BLaER1 (cell line): Measurements from ENCODE around the gene SH3GL2.

Source experiments
- H3K27ac ChIP-seq: shearing (Covaris generic); formaldehyde crosslinking; 2 replicates; pipeline ENCODE4 v1.8.1; 2022
- H3K27me3 ChIP-seq: shearing (Covaris generic); formaldehyde crosslinking; 2 replicates; pipeline ENCODE4 v1.8.1; 2022
- H3K36me3 ChIP-seq: shearing (Covaris generic); formaldehyde crosslinking; 2 replicates; pipeline ENCODE4 v1.8.1; 2022
- H3K4me1 ChIP-seq: shearing (Covaris generic); formaldehyde crosslinking; 2 replicates; pipeline ENCODE4 v1.8.1; 2022
- H3K4me2 ChIP-seq: shearing (Covaris generic); formaldehyde crosslinking; 2 replicates; pipeline ENCODE4 v1.8.1; 2022
- H3K4me3 ChIP-seq: shearing (Covaris generic); formaldehyde crosslinking; 2 replicates; pipeline ENCODE4 v1.8.1; 2022
- H3K9ac ChIP-seq: shearing (Covaris generic); formaldehyde crosslinking; 2 replicates; pipeline ENCODE4 v1.8.1; 2022
- H3K9me3 ChIP-seq: shearing (Covaris generic); formaldehyde crosslinking; 2 replicates; pipeline ENCODE4 v1.8.1; 2022
- H4K20me1 ChIP-seq: shearing (Covaris generic); formaldehyde crosslinking; 2 replicates; pipeline ENCODE4 v1.8.1; 2022
- Cebpa-rat ChIP-seq: shearing (Covaris generic); IDR thresholded peaks from 2 replicates; pipeline ENCODE4 v1.8.1; 2022

SH3GL2 gene

DNA sequence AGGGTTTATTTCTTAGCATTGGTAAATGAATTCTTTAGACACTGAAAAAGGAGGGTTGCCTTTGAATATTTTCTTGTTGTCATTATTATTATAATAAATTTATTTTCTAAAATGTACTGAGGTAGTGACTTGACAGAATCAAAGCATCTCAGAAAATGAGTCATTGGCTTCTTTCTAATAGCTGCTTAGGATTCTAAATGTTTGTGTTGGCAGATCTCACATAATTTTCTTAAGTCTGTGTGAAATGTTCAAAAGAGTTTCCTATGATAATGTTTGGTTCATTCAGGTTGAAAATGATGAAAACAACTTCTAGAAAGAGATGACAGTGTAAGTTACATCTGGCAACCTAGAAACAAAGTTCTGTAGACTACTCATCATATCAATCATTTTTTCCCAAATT is 69.7 kb downstream of the SH3GL2 start:
- Histone ChIP-seq H3K4me3 (no peak overlapping the region), H3K9me3 (no peaks in the 10 kb centered on the region), H3K36me3 (no peaks in the 10 kb centered on the region), H3K4me2 (no peak overlapping the region), H4K20me1 (no peaks in the 10 kb centered on the region), H3K9ac (no peak overlapping the region), H3K4me1 (no peaks in the 10 kb centered on the region), H3K27me3 (no peaks in the 10 kb centered on the region), H3K27ac (no peak overlapping the region)
- TF ChIP-seq Cebpa-rat, result no peak

DNA sequence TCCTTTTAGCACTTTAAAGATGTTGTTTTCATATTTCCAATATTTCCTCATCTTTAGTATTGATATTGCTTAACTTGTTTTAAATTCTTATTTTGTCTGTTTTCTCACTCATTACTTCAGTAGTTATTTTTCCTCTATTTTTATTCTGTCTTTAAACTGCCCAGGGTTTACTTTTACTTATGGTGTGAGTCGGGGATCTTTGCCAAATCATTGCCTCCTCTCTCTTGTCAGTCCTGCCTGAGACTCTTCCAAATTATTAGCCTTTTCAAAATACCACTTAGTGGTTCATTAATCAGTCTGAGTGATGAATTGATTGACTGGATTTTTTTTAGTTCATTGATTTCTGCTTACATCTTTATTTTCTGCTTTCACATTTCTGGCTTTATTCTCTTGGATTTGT is 72.9 kb downstream of the SH3GL2 start:
- no peak overlapping the region for H3K9ac ChIP-seq
- no peak overlapping the region for H3K4me3 ChIP-seq
- H3K4me2 ChIP-seq, result no peak overlapping the region
- TF ChIP-seq Cebpa-rat, result no peak
- no peaks in the 10 kb centered on the region for H3K4me1 ChIP-seq
- H4K20me1 ChIP-seq, result no peaks in the 10 kb centered on the region
- H3K9me3 ChIP-seq, result no peaks in the 10 kb centered on the region
- H3K36me3 ChIP-seq, result no peaks in the 10 kb centered on the region
- H3K27me3 ChIP-seq, result no peaks in the 10 kb centered on the region
- H3K27ac ChIP-seq, result no peak overlapping the region

DNA sequence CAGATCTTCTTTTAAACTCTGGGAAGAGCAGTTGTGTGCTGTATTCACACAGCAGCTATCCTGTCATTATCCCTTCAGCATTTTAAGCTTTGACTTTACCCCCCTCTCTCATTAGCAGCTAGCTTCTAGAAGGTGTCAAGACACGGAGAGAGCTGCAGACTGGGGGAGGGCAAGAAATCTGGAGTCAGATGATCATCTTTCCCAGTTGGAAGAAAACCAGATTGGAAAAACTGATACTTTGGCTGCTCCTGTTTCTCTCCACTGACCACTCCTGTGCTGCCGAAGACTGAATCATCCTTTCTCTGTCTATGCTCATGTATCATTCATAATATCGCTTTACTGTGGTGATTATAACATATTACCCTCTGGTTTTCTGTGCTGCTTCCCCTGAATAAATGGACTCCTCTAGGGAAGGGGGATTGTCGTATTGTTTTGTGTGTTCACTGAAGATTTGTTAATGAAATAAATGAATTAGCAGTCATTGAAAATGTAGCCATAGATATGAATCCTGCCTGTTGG is 75.1 kb downstream of the SH3GL2 start:
- H3K4me3 ChIP-seq, result no peak overlapping the region
- H4K20me1 ChIP-seq, result no peaks in the 10 kb centered on the region
- H3K36me3 ChIP-seq, result no peaks in the 10 kb centered on the region
- TF ChIP-seq Cebpa-rat, result no peak
- no peaks in the 10 kb centered on the region for H3K4me1 ChIP-seq
- no peaks in the 10 kb centered on the region for H3K27me3 ChIP-seq
- H3K9me3 ChIP-seq, result no peaks in the 10 kb centered on the region
- no peak overlapping the region for H3K9ac ChIP-seq
- H3K4me2 ChIP-seq, result no peak overlapping the region
- H3K27ac ChIP-seq, result no peak overlapping the region

DNA sequence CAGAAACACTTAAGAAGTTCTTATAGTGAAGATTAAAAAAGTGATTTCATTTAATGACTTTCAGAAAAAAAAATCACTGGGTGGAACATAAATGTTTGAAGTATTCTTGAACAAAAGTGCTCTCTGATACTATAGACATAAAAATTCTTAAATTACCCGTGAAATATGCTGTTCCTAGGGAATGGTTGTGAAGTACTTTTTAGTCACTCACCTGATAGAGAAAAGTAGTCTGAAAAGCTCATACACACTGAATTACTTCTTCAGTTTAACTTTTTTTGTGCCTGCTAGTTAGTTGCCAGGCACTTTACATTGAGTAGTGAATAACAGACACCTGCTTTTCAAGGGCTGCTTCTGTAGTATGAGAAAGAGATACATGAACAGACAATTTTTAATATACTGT is 78.0 kb downstream of the SH3GL2 start:
- Histone ChIP-seq H3K27ac (no peak overlapping the region), H3K4me1 (no peaks in the 10 kb centered on the region), H3K27me3 (no peaks in the 10 kb centered on the region), H3K9me3 (no peaks in the 10 kb centered on the region), H3K36me3 (no peaks in the 10 kb centered on the region), H4K20me1 (no peaks in the 10 kb centered on the region), H3K4me2 (no peak overlapping the region), H3K9ac (no peak overlapping the region), H3K4me3 (no peak overlapping the region)
- no peak for TF ChIP-seq Cebpa-rat

DNA sequence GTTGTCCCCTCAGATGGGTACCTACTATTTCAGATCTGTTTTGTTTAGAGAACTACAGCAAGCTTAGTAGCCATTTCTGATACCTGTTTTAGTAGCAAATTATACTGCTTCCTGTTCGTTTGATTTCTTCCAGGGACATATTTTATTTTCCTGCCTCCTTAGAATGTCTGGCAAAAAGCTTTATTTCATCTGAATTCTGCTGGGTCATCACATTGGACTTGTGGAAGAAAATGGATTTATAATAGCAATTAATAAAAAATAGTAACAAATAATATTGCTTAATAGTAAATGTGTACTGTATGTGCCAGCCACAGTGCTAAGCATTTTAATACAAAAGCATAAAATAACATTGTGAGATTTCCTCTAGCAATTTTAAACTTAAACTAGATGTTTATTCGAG is 79.4 kb downstream of the SH3GL2 start:
- Histone ChIP-seq H3K9ac (no peak overlapping the region), H3K27ac (no peak overlapping the region), H3K4me2 (no peak overlapping the region), H3K4me3 (no peak overlapping the region), H3K36me3 (no peaks in the 10 kb centered on the region), H3K27me3 (no peaks in the 10 kb centered on the region), H4K20me1 (no peaks in the 10 kb centered on the region), H3K9me3 (no peaks in the 10 kb centered on the region), H3K4me1 (no peaks in the 10 kb centered on the region)
- no peak for TF ChIP-seq Cebpa-rat

DNA sequence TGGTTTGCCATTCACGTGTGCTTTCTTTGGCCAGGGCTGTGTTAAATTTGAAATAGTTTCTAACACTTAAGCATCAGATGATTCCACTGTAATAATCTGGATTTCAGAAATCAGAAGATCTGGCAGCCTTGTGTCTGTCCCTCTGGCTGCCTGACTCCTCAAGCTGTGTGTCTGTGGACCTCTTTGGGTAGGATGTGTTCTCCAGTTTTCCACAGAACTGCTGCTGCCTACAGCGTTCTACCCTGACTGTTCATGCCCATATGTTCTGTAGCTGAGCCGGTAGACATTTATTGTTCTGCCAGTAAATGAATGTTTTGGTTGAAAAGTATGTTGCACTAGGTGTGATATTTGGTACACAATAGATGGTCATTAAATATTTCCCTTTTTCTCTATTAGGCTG is 81.3 kb downstream of the SH3GL2 start:
- Histone ChIP-seq H3K9ac (no peak overlapping the region), H3K27me3 (no peaks in the 10 kb centered on the region), H3K4me2 (no peak overlapping the region), H3K4me1 (no peaks in the 10 kb centered on the region), H3K27ac (no peak overlapping the region), H3K36me3 (no peaks in the 10 kb centered on the region), H3K9me3 (no peaks in the 10 kb centered on the region), H4K20me1 (no peaks in the 10 kb centered on the region), H3K4me3 (no peak overlapping the region)
- no peak for TF ChIP-seq Cebpa-rat

DNA sequence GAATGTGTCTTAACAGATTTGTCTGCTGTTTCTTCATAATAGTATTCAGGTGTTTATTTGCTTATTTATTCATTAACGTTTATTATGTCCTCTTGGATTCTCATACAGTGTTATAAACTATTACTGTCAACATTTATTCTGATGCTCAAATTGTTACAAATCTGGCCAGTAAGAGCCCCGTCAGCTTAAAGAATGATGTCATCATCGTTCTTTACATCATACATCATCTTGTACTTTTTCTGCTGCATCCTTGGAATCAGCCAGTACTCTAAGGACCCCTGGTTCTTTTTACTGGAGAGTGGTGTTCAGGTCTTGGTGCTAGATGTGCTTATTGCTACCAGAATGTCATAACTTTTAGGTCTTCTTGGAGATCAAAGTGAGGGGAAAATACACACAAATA is 86.6 kb downstream of the SH3GL2 start:
- H3K36me3 ChIP-seq, result no peaks in the 10 kb centered on the region
- peaks cover 6% of the 10 kb centered on the region for H3K4me1 ChIP-seq
- H4K20me1 ChIP-seq, result no peaks in the 10 kb centered on the region
- H3K9ac ChIP-seq, result no peak overlapping the region
- H3K27me3 ChIP-seq, result no peaks in the 10 kb centered on the region
- TF ChIP-seq Cebpa-rat, result no peak
- no peaks in the 10 kb centered on the region for H3K9me3 ChIP-seq
- no peak overlapping the region for H3K27ac ChIP-seq
- no peak overlapping the region for H3K4me3 ChIP-seq
- H3K4me2 ChIP-seq, result no peak overlapping the region

DNA sequence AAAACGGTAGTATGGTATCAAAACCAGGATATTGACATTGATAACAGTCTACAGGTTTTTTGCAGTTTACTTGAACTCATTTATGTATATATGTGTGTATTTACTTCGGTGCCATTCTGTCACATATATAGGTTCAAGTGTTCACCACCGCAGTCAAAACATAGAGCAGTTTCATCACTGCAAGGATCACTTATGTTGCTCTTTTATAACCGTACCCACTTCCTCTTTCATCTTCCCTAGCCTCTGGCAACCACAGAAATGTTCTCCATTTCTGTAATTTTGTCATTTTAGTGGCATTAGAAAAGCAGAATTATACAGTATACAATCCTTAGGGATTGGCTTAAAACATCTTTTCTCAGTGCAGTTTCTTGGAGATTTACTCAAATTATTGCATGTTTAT is 90.3 kb downstream of the SH3GL2 start:
- H3K4me2 ChIP-seq, result no peak overlapping the region
- H3K27ac ChIP-seq, result no peak overlapping the region
- TF ChIP-seq Cebpa-rat, result no peak
- no peaks in the 10 kb centered on the region for H3K9me3 ChIP-seq
- no peaks in the 10 kb centered on the region for H3K27me3 ChIP-seq
- peaks cover 15% of the 10 kb centered on the region for H3K4me1 ChIP-seq
- no peak overlapping the region for H3K9ac ChIP-seq
- H3K36me3 ChIP-seq, result no peaks in the 10 kb centered on the region
- no peak overlapping the region for H3K4me3 ChIP-seq
- no peaks in the 10 kb centered on the region for H4K20me1 ChIP-seq

DNA sequence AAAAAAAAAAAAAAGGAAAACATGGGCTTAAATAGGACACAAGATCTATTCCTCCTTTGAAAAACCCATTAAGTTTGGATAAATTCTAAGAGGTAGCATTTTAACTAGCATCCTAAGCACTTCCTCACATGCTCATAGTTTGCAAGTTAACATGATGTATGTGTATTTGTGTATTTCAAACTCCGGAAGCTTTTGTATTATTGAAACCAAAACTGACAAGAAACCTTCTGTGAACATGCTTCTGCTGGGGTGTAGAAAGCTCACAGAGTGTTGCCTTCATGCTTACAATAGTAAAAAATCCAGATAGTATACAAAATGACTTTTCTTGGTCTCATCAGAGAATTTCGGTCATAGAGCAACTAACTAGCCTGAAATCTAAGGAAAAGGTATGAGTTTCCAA is 103.8 kb downstream of the SH3GL2 start:
- Histone ChIP-seq H3K27me3 (no peaks in the 10 kb centered on the region), H3K9me3 (no peaks in the 10 kb centered on the region), H3K36me3 (no peaks in the 10 kb centered on the region), H3K4me3 (no peak overlapping the region), H3K9ac (no peak overlapping the region), H3K4me1 (no peaks in the 10 kb centered on the region), H3K4me2 (no peak overlapping the region), H3K27ac (no peak overlapping the region), H4K20me1 (no peaks in the 10 kb centered on the region)
- TF ChIP-seq Cebpa-rat, result no peak

DNA sequence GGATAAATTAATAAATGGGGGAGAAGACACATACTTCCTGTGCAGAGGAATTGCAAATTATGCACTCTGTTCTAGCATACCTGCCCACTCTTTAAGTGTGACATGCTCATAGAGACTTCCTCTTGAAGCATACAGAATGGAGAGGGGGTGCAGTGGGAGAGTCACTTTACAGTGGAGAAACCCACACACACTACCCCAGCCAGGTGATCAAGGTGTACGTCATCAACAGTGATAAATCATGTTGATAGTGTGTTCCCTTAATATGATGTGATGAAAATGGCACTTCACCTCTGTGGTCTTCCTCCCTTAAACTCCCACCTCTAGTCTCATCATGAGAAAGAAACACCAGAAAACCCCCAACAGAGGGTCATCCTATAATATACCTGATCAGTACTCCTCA is 110.0 kb downstream of the SH3GL2 start:
- Histone ChIP-seq H3K9ac (no peak overlapping the region), H4K20me1 (no peaks in the 10 kb centered on the region), H3K36me3 (no peaks in the 10 kb centered on the region), H3K27ac (no peak overlapping the region), H3K4me1 (no peaks in the 10 kb centered on the region), H3K4me3 (no peak overlapping the region), H3K9me3 (no peaks in the 10 kb centered on the region), H3K27me3 (no peaks in the 10 kb centered on the region), H3K4me2 (no peak overlapping the region)
- no peak for TF ChIP-seq Cebpa-rat

DNA sequence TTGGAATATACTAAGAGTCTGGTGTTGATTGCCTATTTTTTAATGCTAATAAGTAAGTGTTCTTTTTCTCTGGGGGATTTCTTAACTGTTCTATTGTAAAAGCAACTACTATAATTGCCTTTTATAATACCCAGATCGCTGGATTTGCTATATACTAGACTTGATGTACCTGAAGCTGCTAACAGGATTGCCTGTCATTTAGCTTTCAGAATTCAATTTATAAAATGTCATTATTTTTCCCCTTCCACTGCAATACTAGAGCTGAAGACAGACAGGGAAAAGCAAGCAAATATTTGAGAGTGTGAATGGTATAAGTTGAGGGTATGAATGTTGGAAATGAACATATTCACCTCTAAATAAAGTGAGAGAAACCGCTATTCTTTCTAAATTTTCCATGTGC is 115.5 kb downstream of the SH3GL2 start:
- H3K4me1 ChIP-seq, result no peaks in the 10 kb centered on the region
- no peaks in the 10 kb centered on the region for H3K9me3 ChIP-seq
- TF ChIP-seq Cebpa-rat, result no peak
- H3K27me3 ChIP-seq, result no peaks in the 10 kb centered on the region
- no peak overlapping the region for H3K9ac ChIP-seq
- no peak overlapping the region for H3K4me2 ChIP-seq
- no peak overlapping the region for H3K4me3 ChIP-seq
- no peaks in the 10 kb centered on the region for H4K20me1 ChIP-seq
- no peak overlapping the region for H3K27ac ChIP-seq
- no peaks in the 10 kb centered on the region for H3K36me3 ChIP-seq
